Gastrocnemius medialis (tissue), 4 donors: ENCODE measurements around the gene DTNBP1. TPM values are rescaled to one million over a fixed set of nuclear protein-coding genes. Genes with fewer than 3 reads are reported as not detected.
"Not testable (repeated sequence)": the region's sequence is repeated elsewhere in the genome, so short reads cannot be mapped to it uniquely, and the experiment has no call there.

Source experiments
- ATAC-seq, 2 donors: fragments of 150-250 bp; one replicate each; pipeline ENCODE4 v1.9.1; 2016
- DNase-seq, 2 donors: peaks; one replicate each; pipeline ENCODE4 v3.0.0-alpha.2; 2019
- H3K27ac ChIP-seq, 4 donors: fragments of 200-600 bp; sonication (generic); 1 replicate in 1 of 4; 2 replicates in 3 of 4; pipeline ENCODE4 v1.5.1; 2016 to 2018; ENCODE audit warnings: mild to moderate bottlenecking in 2 of 4, moderate library complexity in 1 of 4
- H3K27me3 ChIP-seq, 3 donors: fragments of 200-600 bp; sonication (generic) in 2 of 3; 1 replicate in 1 of 3; 2 replicates in 2 of 3; pipeline versions ENCODE4 v1.5.1 to v1.6.0; 2016 to 2019; ENCODE audit warnings: mild to moderate bottlenecking in 1 of 3, moderate library complexity in 1 of 3
- H3K36me3 ChIP-seq, 2 donors: fragments of 200-600 bp; sonication (generic) in 1 of 2; one replicate each; pipeline ENCODE4 v1.5.1; 2017 to 2018
- H3K4me1 ChIP-seq, 2 donors: fragments of 200-600 bp; sonication (generic) in 1 of 2; one replicate each; pipeline ENCODE4 v1.5.1; 2016 to 2017; ENCODE audit warnings: mild to moderate bottlenecking in 2 of 2
- H3K4me3 ChIP-seq, 4 donors: fragments of 200-600 bp; sonication (generic) in 3 of 4; 1 replicate in 1 of 4; 2 replicates in 3 of 4; pipeline ENCODE4 v1.5.1; 2016 to 2019; ENCODE audit warnings: mild to moderate bottlenecking in 2 of 4
- H3K9me3 ChIP-seq, 3 donors: fragments of 200-600 bp; sonication (generic) in 2 of 3; 1 replicate in 1 of 3; 2 replicates in 2 of 3; pipeline ENCODE4 v1.5.1; 2016 to 2019
- CTCF ChIP-seq, 5 experiments: fragments of 450-650 bp in 3 of 5; fragments of 200-600 bp in 2 of 5; sonication (generic) in 2 of 5; IDR thresholded peaks in 4 of 5; conservative IDR thresholded peaks in 1 of 5; 1 replicate in 4 of 5; 2 replicates in 1 of 5; pipeline ENCODE4 v1.5.1; 2016 to 2019; ENCODE audit warnings: antibody characterized with exemption in 5 of 5, mild to moderate bottlenecking in 3 of 5, moderate library complexity in 3 of 5
- POLR2A ChIP-seq, 2 donors: fragments of 450-650 bp; IDR thresholded peaks; one replicate each; pipeline ENCODE4 v1.6.1; 2017; ENCODE audit warnings: antibody characterized with exemption in 2 of 2, mild to moderate bottlenecking in 2 of 2, moderate library complexity in 2 of 2
- in situ Hi-C, 4 donors: fragments of 200-750 bp; cut with MboI; loops; one replicate each; pipeline versions ENCODE4 v1.15.0 to v1.8.0; 2017; ENCODE audit warnings: low sequenced_read_pairs in 4 of 4
- intact Hi-C: fragments of 100-400 bp; cut with DNase I; formaldehyde crosslinking; loops from one replicate; pipeline ENCODE4 v1.15.1; 2023; ENCODE audit warnings: low total_unique reads
- total RNA-seq, 4 donors: library from RNA; depleted of rRNA; stranded (reverse); fragments of >200 nt; gene quantifications; one replicate each; pipeline versions ENCODE4 v1.1.0 to v1.2.3, GENCODE V29; 2016

DTNBP1 gene
- total RNA-seq, 4 donors from 2014 or later: 5.2 to 33.5 (median 12.5) TPM

GRCh38 chr6:15653581-15653980, 9.2 kb downstream of the DTNBP1 start:
- no peak for ATAC-seq

GRCh38 chr6:15650004-15650559, 12.7 kb downstream of the DTNBP1 start:
- H3K4me3 ChIP-seq, ATAC-seq, H3K27me3 ChIP-seq, intact Hi-C loops, H3K4me1 ChIP-seq, in situ Hi-C loops, H3K36me3 ChIP-seq, DNase-seq, H3K27ac ChIP-seq, H3K9me3 ChIP-seq: not testable (repeated sequence)

More at GRCh38 chr6:15653581-15653980, 9.2 kb downstream of the DTNBP1 start:
- TF ChIP-seq CTCF (IDR thresholded peaks at IDR 0.05 in 4 of 5, conservative IDR thresholded peaks at IDR 0.05 in 1 of 5): no peak
- TF ChIP-seq POLR2A (IDR thresholded peaks at IDR 0.05): no peak
- no peak overlapping the region for H3K4me3 ChIP-seq
- H3K4me1 ChIP-seq: peaks cover 5 to 9% of the 10 kb centered on the region in 2 donors
- in situ Hi-C loops (no loop called here), intact Hi-C loops (no loop called here)
- DNase-seq: no peak
- no peaks in the 10 kb centered on the region for H3K27me3 ChIP-seq
- H3K9me3 ChIP-seq: no peaks in the 10 kb centered on the region
- peaks cover 0 to 6% of the 10 kb centered on the region in 2 donors for H3K36me3 ChIP-seq
- no peak overlapping the region for H3K27ac ChIP-seq

- H3K4me3 ChIP-seq: no peak overlapping the region
- TF ChIP-seq POLR2A (IDR thresholded peaks at IDR 0.05) (no peak), CTCF (IDR thresholded peaks at IDR 0.05 in 4 of 5, conservative IDR thresholded peaks at IDR 0.05 in 1 of 5) (no peak)
- DNase-seq (no peak), ATAC-seq (no peak)
- in situ Hi-C loops: loop anchor here in 1 of 4 donors (25.0 kb wide), 1 partner anchor 1433 kb away; no protein-coding TSS in a partner anchor
- intact Hi-C loops: no loop called here
- H3K27ac ChIP-seq: no peak overlapping the region
- H3K36me3 ChIP-seq: peaks cover 0 to 6% of the 10 kb centered on the region in 2 donors
- no peaks in the 10 kb centered on the region for H3K4me1 ChIP-seq
- H3K27me3 ChIP-seq: no peaks in the 10 kb centered on the region
- peaks cover 0 to 5% (median 0%) of the 10 kb centered on the region in 3 donors for H3K9me3 ChIP-seq
Measured at GRCh38 chr6:15644904-15645303, 17.9 kb downstream of the DTNBP1 start.

- peaks cover 0 to 5% of the 10 kb centered on the region in 2 donors for H3K36me3 ChIP-seq
- peaks cover 0 to 5% (median 0%) of the 10 kb centered on the region in 3 donors for H3K9me3 ChIP-seq
- H3K4me3 ChIP-seq: no peak overlapping the region
- no peak overlapping the region for H3K27ac ChIP-seq
- TF ChIP-seq POLR2A (IDR thresholded peaks at IDR 0.05): no peak
- no peak for TF ChIP-seq CTCF (IDR thresholded peaks at IDR 0.05 in 4 of 5, conservative IDR thresholded peaks at IDR 0.05 in 1 of 5)
- in situ Hi-C loops: loop anchor here in 1 of 4 donors (25.0 kb wide), 1 partner anchor 1431 kb away; no protein-coding TSS in a partner anchor
- DNase-seq (no peak), ATAC-seq (no peak)
- no peaks in the 10 kb centered on the region for H3K4me1 ChIP-seq
- H3K27me3 ChIP-seq: no peaks in the 10 kb centered on the region
- intact Hi-C loops: no loop called here
Measured at GRCh38 chr6:15643542-15643941, 19.3 kb downstream of the DTNBP1 start.

GRCh38 chr6:15642276-15642675, 20.6 kb downstream of the DTNBP1 start:
- intact Hi-C loops (no loop called here), in situ Hi-C loops (loop anchor here in 1 of 4 donors (25.0 kb wide), 1 partner anchor 1430 kb away; no protein-coding TSS in a partner anchor)
- Histone ChIP-seq H3K4me3 (no peak overlapping the region), H3K9me3 (peaks cover 0 to 5% (median 0%) of the 10 kb centered on the region in 3 donors), H3K36me3 (peaks cover 0 to 9% of the 10 kb centered on the region in 2 donors), H3K27ac (no peak overlapping the region), H3K27me3 (no peaks in the 10 kb centered on the region), H3K4me1 (no peaks in the 10 kb centered on the region)
- no peak for TF ChIP-seq POLR2A (IDR thresholded peaks at IDR 0.05)
- TF ChIP-seq CTCF (IDR thresholded peaks at IDR 0.05 in 4 of 5, conservative IDR thresholded peaks at IDR 0.05 in 1 of 5): no peak
- ATAC-seq (no peak), DNase-seq (no peak)
